ENCODE measurements around the gene TTC16.

DNA sequence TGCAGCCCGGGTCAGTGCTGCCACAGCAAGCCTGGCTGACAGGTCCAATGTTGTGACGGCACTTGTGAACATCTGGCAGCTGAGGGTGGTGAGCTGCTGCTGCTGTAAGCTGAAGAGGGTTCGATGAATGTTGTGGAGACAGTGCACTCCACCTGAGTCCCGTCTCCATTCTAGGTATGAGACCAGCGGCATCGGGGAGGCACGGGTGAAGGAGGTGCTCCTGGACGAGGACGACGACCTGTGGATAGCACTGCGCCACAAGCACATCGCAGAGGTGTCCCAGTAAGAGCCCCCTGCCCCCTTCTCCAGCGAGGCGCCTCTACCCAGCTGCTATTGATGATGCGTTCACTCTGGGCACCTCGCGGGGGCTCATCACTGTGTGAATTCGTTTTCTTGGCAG lies 48.0 kb upstream of the TTC16 start:
- TF ChIP-seq, protein P1, sequence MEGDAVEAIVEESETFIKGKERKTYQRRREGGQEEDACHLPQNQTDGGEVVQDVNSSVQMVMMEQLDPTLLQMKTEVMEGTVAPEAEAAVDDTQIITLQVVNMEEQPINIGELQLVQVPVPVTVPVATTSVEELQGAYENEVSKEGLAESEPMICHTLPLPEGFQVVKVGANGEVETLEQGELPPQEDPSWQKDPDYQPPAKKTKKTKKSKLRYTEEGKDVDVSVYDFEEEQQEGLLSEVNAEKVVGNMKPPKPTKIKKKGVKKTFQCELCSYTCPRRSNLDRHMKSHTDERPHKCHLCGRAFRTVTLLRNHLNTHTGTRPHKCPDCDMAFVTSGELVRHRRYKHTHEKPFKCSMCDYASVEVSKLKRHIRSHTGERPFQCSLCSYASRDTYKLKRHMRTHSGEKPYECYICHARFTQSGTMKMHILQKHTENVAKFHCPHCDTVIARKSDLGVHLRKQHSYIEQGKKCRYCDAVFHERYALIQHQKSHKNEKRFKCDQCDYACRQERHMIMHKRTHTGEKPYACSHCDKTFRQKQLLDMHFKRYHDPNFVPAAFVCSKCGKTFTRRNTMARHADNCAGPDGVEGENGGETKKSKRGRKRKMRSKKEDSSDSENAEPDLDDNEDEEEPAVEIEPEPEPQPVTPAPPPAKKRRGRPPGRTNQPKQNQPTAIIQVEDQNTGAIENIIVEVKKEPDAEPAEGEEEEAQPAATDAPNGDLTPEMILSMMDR (IDR thresholded peaks at IDR 0.05; ENCODE audit: low read depth, low read length, missing input control) = no peak
- TF ChIP-seq, protein P2, sequence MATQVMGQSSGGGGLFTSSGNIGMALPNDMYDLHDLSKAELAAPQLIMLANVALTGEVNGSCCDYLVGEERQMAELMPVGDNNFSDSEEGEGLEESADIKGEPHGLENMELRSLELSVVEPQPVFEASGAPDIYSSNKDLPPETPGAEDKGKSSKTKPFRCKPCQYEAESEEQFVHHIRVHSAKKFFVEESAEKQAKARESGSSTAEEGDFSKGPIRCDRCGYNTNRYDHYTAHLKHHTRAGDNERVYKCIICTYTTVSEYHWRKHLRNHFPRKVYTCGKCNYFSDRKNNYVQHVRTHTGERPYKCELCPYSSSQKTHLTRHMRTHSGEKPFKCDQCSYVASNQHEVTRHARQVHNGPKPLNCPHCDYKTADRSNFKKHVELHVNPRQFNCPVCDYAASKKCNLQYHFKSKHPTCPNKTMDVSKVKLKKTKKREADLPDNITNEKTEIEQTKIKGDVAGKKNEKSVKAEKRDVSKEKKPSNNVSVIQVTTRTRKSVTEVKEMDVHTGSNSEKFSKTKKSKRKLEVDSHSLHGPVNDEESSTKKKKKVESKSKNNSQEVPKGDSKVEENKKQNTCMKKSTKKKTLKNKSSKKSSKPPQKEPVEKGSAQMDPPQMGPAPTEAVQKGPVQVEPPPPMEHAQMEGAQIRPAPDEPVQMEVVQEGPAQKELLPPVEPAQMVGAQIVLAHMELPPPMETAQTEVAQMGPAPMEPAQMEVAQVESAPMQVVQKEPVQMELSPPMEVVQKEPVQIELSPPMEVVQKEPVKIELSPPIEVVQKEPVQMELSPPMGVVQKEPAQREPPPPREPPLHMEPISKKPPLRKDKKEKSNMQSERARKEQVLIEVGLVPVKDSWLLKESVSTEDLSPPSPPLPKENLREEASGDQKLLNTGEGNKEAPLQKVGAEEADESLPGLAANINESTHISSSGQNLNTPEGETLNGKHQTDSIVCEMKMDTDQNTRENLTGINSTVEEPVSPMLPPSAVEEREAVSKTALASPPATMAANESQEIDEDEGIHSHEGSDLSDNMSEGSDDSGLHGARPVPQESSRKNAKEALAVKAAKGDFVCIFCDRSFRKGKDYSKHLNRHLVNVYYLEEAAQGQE (IDR thresholded peaks at IDR 0.05) = no peak
- TF ChIP-seq RXRA (IDR thresholded peaks at IDR 0.05) (no peak), TAF1 (conservative IDR thresholded peaks at IDR 0.05) (no peak), FOXA1 (IDR thresholded peaks at IDR 0.05) (no peak), GABPA (IDR thresholded peaks at IDR 0.05 in 1 of 2, conservative IDR thresholded peaks at IDR 0.05 in 1 of 2) (no peak), YY1 (IDR thresholded peaks at IDR 0.05) (no peak), RAD21 (IDR thresholded peaks at IDR 0.05) (no peak), MAX (IDR thresholded peaks at IDR 0.05) (no peak)
